Heart right ventricle (tissue), 16 donors: ENCODE measurements around the gene TBL2. TPM values are rescaled to one million over a fixed set of nuclear protein-coding genes. Genes with fewer than 3 reads are reported as not detected.

Experiments used
- ATAC-seq, 8 donors: fragments of 200-7000 bp; cut with Tn5 transposase; one replicate each; pipeline ENCODE4 v1.9.1; 2020; ENCODE audit warnings: mild to moderate bottlenecking in 8 of 8, moderate library complexity in 8 of 8, moderate number of reproducible peaks in 1 of 8
- DNase-seq, 2 donors: peaks; one replicate each; pipeline ENCODE4 v3.0.0-alpha.2; 2020
- H3K27ac ChIP-seq, 10 donors: fragments of 200-600 bp; sonication (generic) in 2 of 10; one replicate each; pipeline versions ENCODE4 v1.5.0 to v1.8.0; 2020 to 2022; ENCODE audit warnings: mild to moderate bottlenecking in 3 of 10
- H3K27me3 ChIP-seq, 7 donors: fragments of 200-600 bp; one replicate each; pipeline ENCODE4 v1.8.0; 2021 to 2022; ENCODE audit warnings: mild to moderate bottlenecking in 2 of 7
- H3K36me3 ChIP-seq, 9 donors: fragments of 200-600 bp; sonication (generic) in 1 of 9; one replicate each; pipeline versions ENCODE4 v1.5.0 to v1.8.0; 2020 to 2022; ENCODE audit warnings: mild to moderate bottlenecking in 2 of 9
- H3K4me1 ChIP-seq, 9 donors: fragments of 200-600 bp; sonication (generic) in 1 of 9; one replicate each; pipeline versions ENCODE4 v1.5.0 to v1.8.0; 2020 to 2022; ENCODE audit warnings: mild to moderate bottlenecking in 4 of 9
- H3K4me3 ChIP-seq, 10 donors: fragments of 200-600 bp; sonication (generic) in 2 of 10; one replicate each; pipeline versions ENCODE4 v1.5.0 to v1.8.0; 2020 to 2022; ENCODE audit warnings: mild to moderate bottlenecking in 7 of 10, moderate library complexity in 2 of 10
- H3K9me3 ChIP-seq, 11 donors: fragments of 200-600 bp in 10 of 11; sonication (generic) in 2 of 11; one replicate each; pipeline versions ENCODE4 v1.5.0 to v1.8.0; 2013 to 2022; ENCODE audit warnings: mild to moderate bottlenecking in 2 of 11, control low read depth in 1 of 11, moderate library complexity in 1 of 11
- CTCF ChIP-seq, 9 donors: fragments of 200-600 bp; sonication (generic) in 2 of 9; IDR thresholded peaks; one replicate each; pipeline versions ENCODE4 v1.5.0 to v1.8.0; 2021 to 2022; ENCODE audit warnings: antibody characterized with exemption in 9 of 9, mild to moderate bottlenecking in 5 of 9, moderate library complexity in 1 of 9
- WGBS, 2 donors: extraction: QIAGEN DNeasy Blood & Tissue Kit; methylation state at CpG; one replicate each; pipeline ENCODE4 v1.1.7; 2013; ENCODE audit warnings: inconsistent platforms in 1 of 2; 5-methylcytosine and 5-hydroxymethylcytosine counted together
- intact Hi-C, 10 donors: fragments of 100-400 bp; cut with DNase I; formaldehyde crosslinking; loops; one replicate each; pipeline versions ENCODE4 v1.11.1 to v1.14.2; 2022
- long read RNA-seq, 3 donors: library from polyadenylated mRNA; unstranded; transcript quantifications; one replicate each; pipeline ENCODE4 v2.0.0, GENCODE V29; 2020 to 2021
- polyA plus RNA-seq, 2 donors: library from polyadenylated mRNA; stranded (reverse); fragments of 200-250 nt; gene quantifications; one replicate each; pipeline ENCODE4 v1.2.3, GENCODE V29; 2013
- total RNA-seq, 10 donors: library from RNA; stranded (reverse); fragmentation: NEBNext Ultra II Directional in 3 of 10; extraction: Animal tissue kit (Norgen Biotek cat#: 25700) in 3 of 10; gene quantifications; one replicate each; pipeline versions ENCODE4 v1.2.1 to v1.2.4, GENCODE V29; 2021 to 2023
- donor health status: Arrhythmogenic right ventricular cardiomyopathy.
- donor health status: ischemic (EF 13 %, LVEDD 7.1; RV severe dilation, severe dysfunction).
- donor health status: healthy with polysubstance abuse.
- donor health status: DM: no; HTN: yes; CAD: no.
- donor health status: DM: no; HTN: no; CAD: no.
- donor health status: ischemic (EF 25% LVEDD 6.9; RV normal size, moderate dysfunction).
- donor health status: ischemic (EF 25% LVEDD 5.7; RV mildly dilated, moderate dysfunction).
- donor health status: healthy.
- donor health status: DM: yes; HTN: yes; CAD: no.
- donor health status: Ischemic cardiomyopathy.
- donor health status: ischemic (EF 35%, LVEDD 5.7; RV mildly dilated, moderate dysfunction).
- donor health status: nonischemic (EF 11% LVEDD 7.7; RV severe dilation, severe dysfunction).
- donor health status: DM: yes; HTN: yes; CAD: no.
- donor health status: PGD.
- donor health status: ischemic (EF 29% LVEDD 5.4; RV normal size, mild dysfunction).
- donor health status: nonischemic (EF 23%, LVEDD 6.1; RV moderate dilation, normal function).

The TBL2 gene
- total RNA-seq (10 to 100 TPM in 7 of 10 donors, 1 to 10 TPM in 3; 7.7 to 20.6 (median 10.4) TPM), polyA plus RNA-seq (10 to 100 TPM in 1 of 2 donors, 1 to 10 TPM in 1; 6.9 to 22.1 TPM)
- long read RNA-seq, donor 1, full-length matches to known transcripts = 13 of 16 reads
- long read RNA-seq, donor 1, partial matches to known transcripts = 2 of 16 reads
- long read RNA-seq, donor 1, other reads (novel, unspliced or antisense) = 1 of 16 reads
- long read RNA-seq, donor 2, full-length matches to known transcripts = 16 of 21 reads
- long read RNA-seq, donor 2, partial matches to known transcripts = 2 of 21 reads
- long read RNA-seq, donor 2, other reads (novel, unspliced or antisense) = 3 of 21 reads
- long read RNA-seq, donor 3, full-length matches to known transcripts = 50 of 60 reads
- long read RNA-seq, donor 3, partial matches to known transcripts = 3 of 60 reads
- long read RNA-seq, donor 3, other reads (novel, unspliced or antisense) = 7 of 60 reads

DNA sequence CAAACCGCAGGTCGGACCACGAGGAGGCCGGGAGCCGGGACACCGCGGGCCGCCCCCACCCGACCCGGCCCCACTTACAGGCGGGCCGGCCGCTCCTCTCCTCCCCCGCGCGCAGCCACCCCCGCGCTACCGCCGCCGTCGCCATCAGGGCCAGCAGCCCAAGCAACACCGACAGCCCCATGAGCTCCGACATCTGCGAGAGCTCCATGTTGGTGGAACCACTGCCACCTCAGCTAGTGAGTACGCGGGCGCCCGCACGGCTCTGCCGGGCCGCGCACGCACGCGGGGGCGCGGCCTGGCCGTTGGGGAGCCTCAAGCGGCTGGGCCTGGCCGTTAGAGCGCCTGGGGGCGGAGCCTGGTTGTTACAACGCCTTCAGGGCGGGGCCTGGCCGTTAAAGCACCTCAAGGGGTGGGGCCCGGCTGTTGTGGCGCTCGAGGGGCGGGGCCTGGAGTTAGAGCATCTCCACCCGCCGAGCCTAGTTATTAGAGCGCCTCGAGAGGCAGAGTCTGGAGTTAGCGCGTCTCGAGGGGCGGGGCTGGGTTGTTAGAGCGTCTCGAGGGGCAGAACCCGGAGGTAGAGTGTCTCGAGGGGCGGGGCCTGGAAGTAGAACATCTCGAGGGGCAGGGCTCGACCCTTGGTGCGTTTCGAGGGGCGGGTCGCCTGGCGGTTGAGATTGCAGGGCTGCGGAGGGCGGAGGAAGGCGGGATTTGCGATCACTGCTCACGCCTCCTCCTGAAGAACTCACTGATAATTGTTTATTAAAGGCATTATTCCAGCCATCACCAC is at the start of gene TBL2:
Gene TBL2 (minus strand): TSS at position 238 of the 787 bp plus-strand sequence. CDS start 30 bp downstream, at position 208.
- Histone ChIP-seq H3K4me1 (peaks cover 6 to 52% (median 21%) of the 10 kb centered on the region in 9 donors), H3K9me3 (no peaks in the 10 kb centered on the region), H3K27me3 (no peaks in the 10 kb centered on the region), H3K27ac (peak within 1 kb of the TSS; percentile 58 to 95 (median 87)), H3K4me3 (peak within 1 kb of the TSS; percentile 66 to 99 (median 88)), H3K36me3 (peaks cover 0 to 32% (median 10%) of the 10 kb centered on the region in 9 donors)
- TF ChIP-seq CTCF (IDR thresholded peaks at IDR 0.05) = peak in 5 of 9 donors; percentile 9 to 50 (median 45)
- WGBS, 2 donors = 0 to 1% methylated on average over 53 to 70 of the region's 75 CpGs
- intact Hi-C loops = loop anchor here in 2 of 10 donors (2.0 to 10.0 kb wide), 3 partner anchors 22 to 106 kb away; partner anchors contain the start of genes BAZ1B (in 2 of the 2), BCL7B (in 1 of the 2), BUD23 (in 1 of the 2) and DNAJC30 (in 1 of the 2)
- ATAC-seq (peak; percentile 96 to 98 (median 98)), DNase-seq (peak; percentile 98 to 99)

- no peaks in the 10 kb centered on the region for H3K36me3 ChIP-seq
- no peak overlapping the region for H3K27ac ChIP-seq
- H3K9me3 ChIP-seq = no peaks in the 10 kb centered on the region
- H3K4me3 ChIP-seq = no peak overlapping the region
- TF ChIP-seq CTCF (IDR thresholded peaks at IDR 0.05) = no peak
- ATAC-seq = no peak
- DNase-seq = no peak
- WGBS, 2 donors = 17 to 30% methylated on average over 3 of the region's 3 CpGs
- peaks cover 8 to 91% (median 83%) of the 10 kb centered on the region in 7 donors for H3K27me3 ChIP-seq
- H3K4me1 ChIP-seq = peaks cover 0 to 22% (median 20%) of the 10 kb centered on the region in 9 donors
- intact Hi-C loops = no loop called here
Measured at GRCh38 chr7:73626814-73627213, 48.4 kb upstream of the TBL2 start.

DNA sequence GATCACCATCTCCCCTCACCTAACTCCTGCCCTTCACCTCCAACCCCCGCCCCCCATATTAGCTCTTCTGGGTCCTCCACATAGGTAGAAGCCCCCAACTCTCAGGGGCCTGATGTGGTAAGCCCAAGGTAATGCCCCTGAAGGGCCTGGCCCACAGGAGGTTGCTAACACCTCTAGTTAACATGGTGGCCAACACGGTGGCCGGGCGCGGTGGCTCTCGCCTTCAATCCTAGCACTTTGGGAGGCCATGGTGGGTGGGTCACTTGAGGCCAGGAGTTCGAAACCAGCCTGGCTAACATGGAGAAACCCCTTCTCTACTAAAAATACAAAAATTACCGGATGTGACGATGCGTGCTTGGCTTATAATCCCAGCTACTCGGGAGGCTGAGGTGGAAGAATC is 46.9 kb upstream of the TBL2 start:
- H3K9me3 ChIP-seq = no peaks in the 10 kb centered on the region
- 96 to 97% methylated on average over 11 of the region's 11 CpGs for WGBS, 2 donors
- H3K36me3 ChIP-seq = no peaks in the 10 kb centered on the region
- TF ChIP-seq CTCF (IDR thresholded peaks at IDR 0.05) = no peak
- peaks cover 0 to 22% (median 20%) of the 10 kb centered on the region in 9 donors for H3K4me1 ChIP-seq
- intact Hi-C loops = no loop called here
- no peak overlapping the region for H3K4me3 ChIP-seq
- peaks cover 8 to 94% (median 88%) of the 10 kb centered on the region in 7 donors for H3K27me3 ChIP-seq
- ATAC-seq (no peak), DNase-seq (no peak)
- no peak overlapping the region for H3K27ac ChIP-seq

GRCh38 chr7:73624669-73625001 is 46.3 kb upstream of the TBL2 start:
- intact Hi-C loops = no loop called here
- Histone ChIP-seq H3K27me3 (peaks cover 8 to 91% (median 82%) of the 10 kb centered on the region in 7 donors), H3K4me1 (peaks cover 0 to 22% (median 20%) of the 10 kb centered on the region in 9 donors), H3K27ac (no peak overlapping the region), H3K9me3 (no peaks in the 10 kb centered on the region), H3K4me3 (peak overlapping the region in 8 of 10 donors; percentile 44 to 56 (median 50)), H3K36me3 (no peaks in the 10 kb centered on the region)
- ATAC-seq (no peak), DNase-seq (no peak)
- WGBS, 2 donors = 38 to 39% methylated on average over 9 of the region's 9 CpGs
- TF ChIP-seq CTCF (IDR thresholded peaks at IDR 0.05) = no peak
